A549 (cell line): ENCODE results near the gene PIM1.

ENCODE experiments used
- CTCF ChIP-seq: fragments of >200 bp; sonication (Bioruptor Twin); formaldehyde crosslinking; IDR thresholded peaks from 3 replicates; pipeline ENCODE4 v1.5.1; 2016
- GATA3 ChIP-seq: IDR thresholded peaks from 2 replicates; pipeline ENCODE4 v1.6.1; 2012; ENCODE audit warnings: borderline replicate concordance

GRCh38 chr6:37122861-37123260, 47.1 kb upstream of the PIM1 start:
- TF ChIP-seq GATA3, result no peak
- TF ChIP-seq CTCF, result no peak
